HTR-8/SVneo (cell line): ENCODE data around the gene PHLPP1.

Experiments used
- DNase-seq: peaks from one replicate; pipeline ENCODE4 v3.0.0; 2011; ENCODE audit warnings: low spot score, mixed read lengths; ENCODE audit not compliant: insufficient read length
- FAIRE-seq: peaks from 2 replicates; lab custom pipeline; 2011; peaks lifted over from hg19 to GRCh38; lab: Jason Lieb, UNC

PHLPP1 gene

DNA sequence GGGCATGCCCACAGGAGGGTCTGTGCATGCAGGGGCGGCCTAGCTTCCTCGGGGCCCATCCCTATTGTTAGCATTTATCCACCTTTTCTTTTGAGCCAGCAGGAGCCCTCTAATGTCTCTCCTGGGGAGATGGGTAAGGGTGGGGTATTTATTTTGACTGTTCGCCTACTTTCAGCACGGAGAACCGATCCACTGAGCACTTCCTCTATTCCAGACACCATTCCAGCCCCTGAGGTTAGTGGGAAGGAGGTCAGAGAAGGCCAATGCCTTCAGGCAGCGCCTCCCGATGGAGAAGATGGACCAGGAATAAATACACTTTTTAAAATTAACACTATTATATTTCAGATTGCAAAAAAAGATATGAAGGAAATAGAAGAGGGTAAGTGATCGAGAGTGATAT is 276.0 kb downstream of the PHLPP1 start:
- no peak for FAIRE-seq
- DNase-seq = no peak

DNA sequence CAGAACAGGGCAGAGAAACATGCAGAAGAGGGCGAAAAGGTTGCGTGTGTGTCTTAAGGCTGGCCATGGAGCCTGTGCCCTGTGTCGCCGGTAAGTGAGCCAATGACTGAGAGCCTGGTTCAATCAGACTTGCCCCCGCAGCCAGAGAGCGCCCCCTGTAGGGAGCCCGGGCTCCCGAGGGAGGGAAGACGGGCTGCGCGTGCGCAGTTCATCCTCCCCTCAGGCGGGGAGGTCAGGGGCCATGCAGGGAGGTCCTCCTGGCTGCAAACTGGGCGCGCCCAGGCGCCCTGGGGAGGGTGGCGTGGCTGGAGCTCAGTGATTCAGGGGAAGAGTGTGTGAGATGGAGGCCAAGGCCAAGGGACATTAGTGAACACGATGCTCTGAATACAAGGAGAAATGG is 276.6 kb downstream of the PHLPP1 start:
- FAIRE-seq (no peak), DNase-seq (no peak)

DNA sequence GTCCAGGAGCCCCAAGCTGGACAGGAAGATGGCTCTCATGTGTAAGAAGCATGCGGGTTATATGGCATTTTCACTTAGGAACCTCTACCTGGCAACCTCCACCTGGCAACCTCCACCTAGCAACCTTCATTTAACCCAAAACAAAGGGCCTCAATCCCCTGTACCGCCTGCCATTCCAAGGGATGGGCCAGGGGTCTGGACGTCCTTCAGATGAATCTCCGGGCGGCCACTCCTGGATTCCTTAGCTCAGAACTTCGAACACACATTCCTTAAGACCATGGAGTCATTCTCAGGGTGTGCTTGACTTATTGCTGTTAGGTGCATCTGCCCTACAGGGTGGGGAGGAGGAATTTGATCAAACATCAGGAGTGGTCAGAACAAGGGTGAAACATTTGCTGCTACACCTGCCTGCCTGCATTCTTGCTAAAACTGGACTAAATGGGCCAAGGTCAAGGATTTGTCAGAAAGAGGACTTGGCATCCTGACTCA is 277.6 kb downstream of the PHLPP1 start:
- no peak for DNase-seq
- no peak for FAIRE-seq

DNA sequence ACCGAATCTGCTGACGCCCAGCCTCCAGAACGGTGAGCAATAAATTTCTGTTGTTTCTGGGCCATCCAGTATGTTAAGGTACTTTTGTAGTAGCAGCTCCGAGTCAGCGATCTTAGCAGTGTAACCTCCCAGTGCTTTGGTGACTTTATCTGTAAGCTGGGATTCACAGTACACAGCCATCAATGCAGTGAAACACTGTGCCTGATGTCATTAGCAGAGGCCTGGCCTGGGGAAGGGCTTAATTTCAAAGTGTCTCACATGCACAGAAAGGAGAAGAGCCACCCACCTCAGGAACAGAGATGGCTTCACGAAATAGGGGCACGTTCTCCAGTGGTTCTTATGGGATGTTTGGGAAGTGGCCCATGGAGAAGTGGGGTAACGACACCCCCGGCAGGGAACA is 281.2 kb downstream of the PHLPP1 start:
- no peak for DNase-seq

DNA sequence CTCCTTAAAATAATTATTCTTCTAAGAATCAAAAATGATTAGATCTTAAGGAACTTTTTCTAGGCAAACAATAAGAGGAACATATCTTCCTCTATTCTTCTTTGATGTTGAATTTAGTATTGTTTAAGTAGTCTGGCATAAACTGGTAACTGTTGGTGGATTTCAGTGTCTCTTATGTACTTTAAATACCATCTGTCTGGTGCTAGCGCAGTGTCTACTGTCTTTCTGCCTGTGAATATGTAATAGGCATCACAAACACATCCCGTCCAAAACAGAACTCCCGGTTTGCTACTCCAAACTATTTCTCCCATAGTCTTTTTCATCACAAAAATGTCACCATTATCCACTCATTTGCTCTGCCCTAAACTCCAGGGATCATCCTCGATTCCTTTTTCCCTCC is 281.7 kb downstream of the PHLPP1 start:
- FAIRE-seq (no peak), DNase-seq (no peak)

More for the DNA sequence above, 281.2 kb downstream of the PHLPP1 start:
- FAIRE-seq = no peak

DNA sequence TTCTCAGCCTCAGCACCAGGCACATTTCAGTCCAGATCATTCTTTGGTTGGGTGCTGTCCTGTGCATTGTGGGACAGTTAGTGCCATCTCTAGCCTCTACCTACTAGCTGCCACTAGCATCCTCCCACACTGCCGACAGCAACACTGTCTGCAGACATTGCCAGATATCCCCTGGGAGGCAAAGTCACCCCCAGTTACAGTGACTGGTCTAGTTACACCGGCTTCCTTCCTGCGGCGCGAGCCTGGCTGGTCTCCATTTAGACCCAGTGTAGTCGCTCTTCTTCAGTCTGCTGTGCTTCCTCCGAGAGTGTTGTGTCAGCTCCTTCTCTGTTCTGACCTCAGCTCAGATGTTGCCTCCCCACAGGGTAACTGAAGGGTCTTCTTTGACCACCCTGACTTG is 283.1 kb downstream of the PHLPP1 start:
- no peak for FAIRE-seq
- DNase-seq = no peak

DNA sequence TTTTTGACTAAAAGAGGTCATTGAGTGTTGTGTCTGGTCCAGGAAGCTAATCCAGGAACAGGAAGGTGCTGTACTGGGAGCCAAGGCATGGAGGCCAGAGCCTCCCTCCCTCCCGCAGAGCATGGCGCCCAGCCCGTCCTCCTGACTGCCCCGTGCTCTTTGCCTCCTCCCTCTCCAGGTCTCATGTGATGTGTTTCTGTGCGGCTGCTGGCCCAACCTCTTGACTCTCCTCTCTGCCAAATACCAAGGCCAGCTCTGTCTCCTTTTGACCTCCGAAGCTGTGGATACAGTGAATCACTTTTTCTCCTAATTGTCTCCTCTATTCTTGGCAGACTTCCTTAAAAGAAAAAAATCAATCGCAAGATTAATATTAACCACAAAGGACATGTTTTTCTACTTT is 284.1 kb downstream of the PHLPP1 start:
- no peak for FAIRE-seq
- DNase-seq = no peak

DNA sequence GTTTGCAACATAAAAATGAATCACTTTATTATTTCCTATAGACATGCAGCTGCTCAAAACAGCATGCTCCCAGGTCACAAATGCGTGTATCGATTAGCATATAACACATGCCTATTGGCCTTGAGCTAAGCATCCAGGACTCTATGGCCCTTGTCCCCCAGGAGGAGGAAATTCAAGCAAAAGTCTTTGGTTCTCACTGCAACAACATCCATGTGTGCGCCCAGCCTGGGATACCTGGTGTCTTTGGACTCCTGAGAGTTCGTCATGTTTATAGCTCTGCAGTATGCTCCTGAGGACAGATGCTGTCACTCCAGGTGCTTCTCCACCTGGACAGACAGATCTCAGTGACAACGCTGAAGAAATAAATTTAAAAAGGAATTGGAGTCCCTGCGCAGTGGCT is 284.6 kb downstream of the PHLPP1 start:
- FAIRE-seq (no peak), DNase-seq (no peak)

DNA sequence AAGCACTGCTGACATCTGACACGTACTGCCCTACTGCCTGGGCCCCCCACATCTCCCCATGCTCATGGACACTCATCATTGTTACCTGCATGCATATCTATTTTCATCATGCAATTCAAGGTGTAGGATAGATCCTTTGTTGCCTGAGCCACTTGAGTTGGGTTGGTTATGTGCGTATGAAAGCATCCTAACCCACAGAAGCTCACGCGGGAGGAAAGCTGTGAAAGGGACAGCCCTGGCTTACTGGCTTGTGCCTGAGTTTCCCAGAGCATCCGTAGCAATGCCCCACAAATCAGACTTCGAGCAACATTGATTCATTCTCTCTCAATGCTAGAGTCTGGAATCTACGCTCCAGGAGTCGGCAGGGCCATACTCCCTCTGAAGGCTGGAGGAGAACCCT is 285.5 kb downstream of the PHLPP1 start:
- no peak for FAIRE-seq

DNA sequence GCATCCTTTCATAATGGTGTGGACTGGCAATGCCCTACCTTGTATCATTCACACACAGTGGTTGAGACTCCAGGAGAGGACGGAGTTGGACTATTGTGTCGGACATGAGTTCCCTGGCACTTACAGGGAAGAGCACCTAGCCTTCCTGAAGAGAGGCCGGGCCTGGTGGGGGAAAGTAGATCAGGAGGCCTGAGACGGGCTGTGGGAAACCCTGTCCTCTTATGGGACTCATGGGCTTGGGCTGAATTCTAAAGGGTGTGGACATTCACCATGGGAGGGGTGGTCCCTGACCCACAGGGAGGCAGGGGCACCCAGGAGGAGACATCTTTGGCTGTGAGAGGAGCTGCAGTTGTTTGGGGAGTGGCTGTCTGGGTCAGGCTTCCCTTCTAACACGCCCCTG is 286.5 kb downstream of the PHLPP1 start:
- DNase-seq = no peak
- no peak for FAIRE-seq

More for the DNA sequence above, 285.5 kb downstream of the PHLPP1 start:
- DNase-seq = no peak

DNA sequence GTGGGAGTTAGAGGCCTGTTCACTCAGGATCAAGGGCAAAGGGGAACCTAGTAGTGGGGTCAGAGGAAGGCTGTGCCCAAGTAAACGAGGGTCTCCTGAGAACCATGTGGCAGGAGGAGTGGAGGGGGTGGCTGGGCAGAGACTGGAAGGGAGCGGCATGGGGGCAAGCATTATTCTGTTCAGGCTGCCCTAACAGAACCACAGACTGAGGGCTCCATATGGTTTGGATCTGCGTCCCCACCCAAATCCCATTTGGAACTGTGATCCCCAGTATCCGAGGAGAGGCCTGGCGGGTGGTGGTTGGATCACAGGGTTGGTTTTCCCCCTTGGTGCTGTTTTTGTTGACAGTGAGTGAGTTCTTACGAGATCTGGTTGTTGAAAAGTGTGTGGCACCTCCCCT is 287.0 kb downstream of the PHLPP1 start:
- DNase-seq = no peak
- FAIRE-seq = no peak

DNA sequence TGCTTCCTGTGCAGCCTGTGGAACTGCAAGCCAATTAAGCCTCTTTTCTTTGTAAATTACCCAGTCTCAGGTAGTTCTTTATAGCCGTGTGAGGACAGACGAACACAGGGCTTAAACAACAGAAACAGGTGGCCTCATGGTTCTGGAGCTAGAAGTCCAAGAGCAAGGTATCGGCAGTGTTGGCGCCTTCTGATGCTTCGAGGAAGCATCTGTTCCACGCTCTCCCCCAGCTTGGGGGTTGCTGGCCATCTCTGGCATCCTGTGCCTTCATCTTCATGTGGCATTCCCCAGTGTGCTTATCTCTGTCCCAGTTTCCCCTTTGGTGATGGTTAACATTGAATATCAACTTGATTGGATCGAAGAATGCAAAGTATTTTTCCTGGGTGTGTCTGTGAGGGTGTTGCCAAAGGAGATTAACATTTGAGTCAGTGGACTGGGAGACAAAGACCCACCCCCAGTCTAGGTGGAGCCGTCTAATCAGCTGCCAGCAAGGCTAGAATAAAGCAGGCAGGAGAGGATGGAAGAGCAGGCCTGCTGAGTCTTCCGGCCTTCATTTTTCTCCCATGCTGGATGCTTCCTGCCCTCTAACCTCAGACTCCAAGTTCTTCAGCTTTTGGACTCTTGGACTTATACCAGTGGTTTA is 287.6 kb downstream of the PHLPP1 start:
- no peak for FAIRE-seq
- DNase-seq = no peak

DNA sequence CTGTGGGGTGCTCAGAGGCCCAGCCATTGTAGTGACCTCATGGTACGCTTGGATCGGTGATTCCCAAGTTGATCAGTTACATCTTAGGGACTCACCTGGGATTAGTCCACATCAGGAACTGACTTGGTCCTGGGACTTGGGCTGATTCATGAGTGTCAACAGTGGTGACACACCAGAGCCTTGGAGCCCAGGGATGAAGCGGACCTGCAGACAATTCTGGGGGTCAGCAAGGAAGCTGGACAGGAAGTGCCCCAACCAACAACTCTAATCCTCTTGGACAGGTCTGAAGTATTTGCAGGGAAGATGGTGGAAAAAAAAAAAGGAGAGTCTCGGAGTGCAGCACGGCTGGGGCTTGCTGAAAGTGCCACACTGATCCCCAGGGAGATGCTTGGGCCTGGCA is 288.6 kb downstream of the PHLPP1 start:
- no peak for FAIRE-seq
- DNase-seq = no peak

DNA sequence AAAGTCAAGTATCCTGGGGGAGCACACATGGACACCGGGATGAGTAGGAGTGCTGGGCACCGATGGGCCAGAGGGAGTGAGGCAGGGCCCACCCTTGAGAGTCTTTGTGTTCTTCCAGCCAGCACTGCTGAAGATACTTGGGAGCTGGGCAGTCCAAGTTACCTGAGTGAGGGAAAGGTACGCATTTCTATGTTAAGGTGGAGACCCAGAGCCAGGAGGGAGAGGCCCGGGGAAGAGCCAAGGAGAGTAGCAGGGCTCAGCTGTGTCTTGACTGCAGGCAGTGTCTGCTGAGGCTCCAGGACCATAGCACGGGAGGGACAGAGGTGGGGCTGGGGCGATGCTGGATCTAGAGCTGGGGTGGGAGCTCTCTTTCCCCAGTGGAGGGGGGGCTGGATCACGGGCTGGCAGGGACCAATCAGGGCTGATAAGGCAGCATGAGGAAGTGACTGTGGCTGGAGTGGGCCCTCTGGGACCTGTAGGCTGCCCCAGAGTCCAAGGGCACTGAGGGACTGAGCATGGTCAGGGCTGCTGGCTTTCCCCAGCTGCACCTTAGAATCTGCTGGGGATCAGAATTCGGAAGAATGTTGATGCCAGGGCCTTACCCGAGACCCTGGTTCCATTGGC is 289.2 kb downstream of the PHLPP1 start:
- FAIRE-seq = no peak
- no peak for DNase-seq

DNA sequence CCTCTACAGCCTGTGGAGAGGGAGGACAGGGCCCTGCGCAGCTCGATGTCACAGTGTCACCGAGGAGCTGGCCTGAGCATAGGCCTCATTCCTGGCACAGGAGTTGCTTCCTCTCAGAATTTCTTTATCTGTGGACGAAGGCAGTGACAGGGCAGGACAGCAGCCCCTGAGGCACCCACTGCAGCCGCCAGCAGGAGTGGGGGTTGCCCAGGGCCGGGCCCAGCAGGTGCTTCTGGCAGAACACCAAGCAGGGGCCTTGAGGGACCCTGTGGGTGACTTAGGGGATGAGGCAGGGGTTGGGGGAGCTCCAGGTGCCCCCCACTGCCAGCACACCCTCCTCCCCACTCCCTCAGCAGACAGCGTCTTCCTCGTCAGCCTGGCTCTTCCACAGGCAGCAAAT is 290.0 kb downstream of the PHLPP1 start:
- FAIRE-seq (no peak), DNase-seq (no peak)

DNA sequence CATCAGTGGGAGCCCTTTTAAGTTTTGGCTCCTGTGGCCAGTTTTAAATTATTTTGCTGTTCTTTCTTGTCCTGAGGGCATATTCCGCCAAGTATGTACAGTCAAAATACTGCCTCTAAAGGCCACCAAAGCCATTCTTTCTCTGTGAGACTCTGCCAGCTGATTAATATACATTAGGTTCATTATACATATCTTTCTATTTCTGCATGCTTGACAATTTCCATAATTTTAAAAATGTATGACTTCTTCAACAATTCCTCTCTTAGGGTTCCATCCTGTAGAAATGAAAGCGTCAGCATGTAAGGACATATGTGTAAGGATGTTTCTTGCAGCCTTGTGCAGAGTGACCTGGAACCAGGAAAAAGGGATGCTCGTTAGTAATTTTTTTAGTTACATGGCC is 291.9 kb downstream of the PHLPP1 start:
- DNase-seq (no peak), FAIRE-seq (no peak)

DNA sequence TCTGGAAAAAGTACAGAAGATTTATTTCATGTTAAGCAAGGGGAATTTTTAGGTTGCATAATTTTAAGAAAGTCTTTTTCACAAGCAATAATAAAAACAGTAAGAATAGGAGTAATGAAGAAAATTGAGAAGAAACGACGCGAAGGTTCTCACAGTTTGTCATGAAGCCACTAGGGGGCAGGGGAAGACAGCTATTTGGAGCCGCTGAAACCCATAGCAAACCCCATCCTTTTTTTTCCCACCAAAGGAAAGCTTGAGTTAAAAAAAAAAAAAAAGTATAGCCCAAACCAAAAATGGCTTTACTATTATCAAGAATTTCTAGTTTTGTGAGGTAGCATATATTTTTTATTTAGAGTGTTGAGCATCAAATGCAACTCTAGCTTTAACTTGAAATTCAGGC is 300.9 kb downstream of the PHLPP1 start:
- peak; percentile 44 for DNase-seq

DNA sequence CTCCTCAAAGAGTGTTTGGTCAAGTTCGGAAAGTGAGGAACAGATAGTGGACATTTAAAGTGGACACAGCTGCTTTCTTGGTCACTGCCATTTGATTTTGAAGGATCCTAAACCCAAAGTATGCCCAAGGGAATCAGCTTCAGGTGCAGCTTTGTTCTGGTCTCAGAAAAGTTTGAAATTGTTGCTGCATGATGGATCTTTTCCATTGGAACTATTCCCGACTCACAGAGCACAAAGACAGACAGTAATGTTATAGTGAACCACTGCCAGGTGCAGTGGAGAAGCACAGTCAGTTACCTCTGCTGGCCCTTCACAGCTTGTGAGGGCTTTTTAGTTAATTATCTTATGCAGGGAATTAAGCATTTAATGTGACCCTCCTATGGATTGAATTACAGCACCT is 301.7 kb downstream of the PHLPP1 start:
- FAIRE-seq (no peak), DNase-seq (no peak)

More for the DNA sequence above, 300.9 kb downstream of the PHLPP1 start:
- FAIRE-seq = no peak

DNA sequence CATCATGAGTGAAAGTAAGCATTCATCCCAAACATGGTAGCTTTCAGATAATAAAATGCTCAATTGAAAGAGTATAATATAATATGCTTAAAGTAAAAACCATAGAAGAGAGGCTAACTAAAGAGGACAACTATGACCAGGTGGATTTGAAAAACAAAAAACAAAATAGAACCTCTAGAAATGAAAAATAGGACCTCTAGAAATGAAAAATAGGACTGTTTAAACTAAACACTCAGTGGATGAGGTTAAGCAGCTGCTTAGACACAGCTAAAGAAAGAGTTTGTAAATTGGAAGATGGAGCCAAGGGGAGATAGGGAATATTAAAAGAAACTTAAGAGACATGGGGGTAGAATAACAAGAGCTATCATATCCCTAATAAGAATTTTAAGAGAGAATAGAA is 302.6 kb downstream of the PHLPP1 start:
- FAIRE-seq (no peak), DNase-seq (no peak)

DNA sequence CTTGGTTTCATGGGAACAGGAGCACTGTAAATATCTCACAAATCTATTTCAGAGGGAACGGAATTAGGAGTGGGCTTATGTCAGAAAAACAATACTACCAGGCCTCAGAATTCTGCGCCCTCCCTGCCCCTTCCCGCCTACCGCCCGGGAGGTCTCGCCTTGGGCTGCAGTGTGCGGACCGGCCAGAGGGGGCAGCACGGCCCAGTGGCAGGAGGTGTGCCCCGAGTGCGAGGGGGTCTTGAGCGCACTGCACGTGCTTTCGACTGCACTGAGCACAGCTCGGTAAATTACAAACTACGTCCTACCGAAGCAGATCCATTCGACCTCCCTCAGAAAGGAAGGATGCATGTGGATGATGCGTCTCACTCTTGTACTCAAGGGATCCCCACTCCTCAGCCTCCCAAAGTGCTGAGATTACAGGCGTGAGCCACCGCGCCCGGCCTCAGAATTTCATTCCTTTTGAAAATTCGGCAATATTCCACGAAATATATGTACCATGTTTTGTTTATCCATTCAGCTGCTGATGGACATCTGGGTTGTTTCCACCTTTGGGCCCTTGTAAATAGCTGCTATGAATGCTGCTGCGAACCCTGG is 307.2 kb downstream of the PHLPP1 start:
- no peak for FAIRE-seq
- DNase-seq = no peak

DNA sequence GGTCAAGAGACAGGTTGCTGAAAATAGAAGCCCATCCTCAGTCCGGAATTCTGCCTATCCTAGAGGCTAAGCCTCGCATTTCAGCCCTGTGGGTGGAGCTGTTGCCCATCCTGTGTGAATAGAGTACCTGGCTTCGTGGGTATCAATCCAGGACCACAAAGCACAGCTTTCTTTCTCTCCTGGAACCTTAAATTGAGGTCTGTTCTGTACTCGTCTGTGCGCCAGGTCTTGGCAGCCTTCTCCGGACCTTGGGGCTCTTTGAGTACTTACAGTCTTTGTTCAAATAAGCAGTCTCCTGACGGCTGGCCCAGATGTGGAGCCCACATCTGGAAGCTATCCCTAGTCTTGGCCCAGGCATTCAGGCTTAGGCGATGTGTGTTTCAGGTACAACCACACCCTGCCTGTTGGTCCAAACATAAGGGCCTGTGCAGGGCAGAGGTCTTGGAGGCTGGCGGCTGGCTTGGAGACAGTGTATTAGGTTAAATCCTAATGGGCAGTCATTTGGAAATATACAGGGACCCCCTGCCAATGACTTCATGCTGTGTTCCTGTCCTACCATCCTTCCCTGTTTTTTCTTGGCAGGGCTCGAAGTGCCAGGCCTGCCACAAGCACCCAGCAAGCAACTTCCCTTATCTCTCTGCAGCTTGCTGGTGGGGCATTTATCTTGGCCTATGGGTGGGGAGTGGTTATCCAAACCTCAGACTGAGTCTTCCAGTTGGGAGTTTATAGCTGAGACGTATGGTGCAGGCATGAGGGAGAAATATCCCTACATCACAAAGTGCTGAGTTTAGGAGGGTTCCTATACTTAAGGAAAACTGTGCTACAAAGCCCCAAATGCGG is 310.1 kb downstream of the PHLPP1 start:
- DNase-seq = no peak
- FAIRE-seq = no peak
